Ovary (tissue), 3 donors: ENCODE data around the gene ERC1.

Experiments used
- POLR2A ChIP-seq: fragments of 450-650 bp; IDR thresholded peaks from one replicate; pipeline ENCODE4 v1.6.1; 2017; ENCODE audit warnings: antibody characterized with exemption, mild to moderate bottlenecking, moderate library complexity
- TF ChIP-seq, protein P1 (sequence below), 3 donors: fragments of 450-650 bp in 2 of 3; fragments of 200-600 bp in 1 of 3; IDR thresholded peaks; one replicate each; pipeline versions ENCODE4 v1.5.1 to v1.8.0; 2016 to 2022; ENCODE audit warnings: antibody characterized with exemption in 3 of 3, mild to moderate bottlenecking in 1 of 3
- donor health status: DM: no; HTN: no; CAD: no.

- TF ChIP-seq, protein P1, sequence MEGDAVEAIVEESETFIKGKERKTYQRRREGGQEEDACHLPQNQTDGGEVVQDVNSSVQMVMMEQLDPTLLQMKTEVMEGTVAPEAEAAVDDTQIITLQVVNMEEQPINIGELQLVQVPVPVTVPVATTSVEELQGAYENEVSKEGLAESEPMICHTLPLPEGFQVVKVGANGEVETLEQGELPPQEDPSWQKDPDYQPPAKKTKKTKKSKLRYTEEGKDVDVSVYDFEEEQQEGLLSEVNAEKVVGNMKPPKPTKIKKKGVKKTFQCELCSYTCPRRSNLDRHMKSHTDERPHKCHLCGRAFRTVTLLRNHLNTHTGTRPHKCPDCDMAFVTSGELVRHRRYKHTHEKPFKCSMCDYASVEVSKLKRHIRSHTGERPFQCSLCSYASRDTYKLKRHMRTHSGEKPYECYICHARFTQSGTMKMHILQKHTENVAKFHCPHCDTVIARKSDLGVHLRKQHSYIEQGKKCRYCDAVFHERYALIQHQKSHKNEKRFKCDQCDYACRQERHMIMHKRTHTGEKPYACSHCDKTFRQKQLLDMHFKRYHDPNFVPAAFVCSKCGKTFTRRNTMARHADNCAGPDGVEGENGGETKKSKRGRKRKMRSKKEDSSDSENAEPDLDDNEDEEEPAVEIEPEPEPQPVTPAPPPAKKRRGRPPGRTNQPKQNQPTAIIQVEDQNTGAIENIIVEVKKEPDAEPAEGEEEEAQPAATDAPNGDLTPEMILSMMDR (IDR thresholded peaks at IDR 0.05): no peak
- TF ChIP-seq POLR2A: no peak
These were observed 306.2 kb downstream of the ERC1 start for GRCh38 chr12:1297206-1297605.
